Stimulated activated CD4-positive, alpha-beta T cell treated with anti-CD3 and anti-CD28 coated beads, Interleukin-2, amount 100 ng/mL, for 4 hours (primary cell): Measurements from ENCODE around the gene ZFYVE16.
A peak's percentile ranks its signal among the peaks of the same experiment; 100 is the strongest.
"Not testable (repeated sequence)": the region's sequence is repeated elsewhere in the genome, so short reads cannot be mapped to it uniquely, and the experiment has no call there.

ENCODE experiments used
- DNase-seq: peaks from one replicate; pipeline ENCODE4 v3.0.0-alpha.2; 2020; ENCODE audit warnings: low read depth

The ZFYVE16 gene

GRCh38 chr5:80487829-80488721, 80.2 kb downstream of the ZFYVE16 start, which contains the start of gene FAM151B:
TSS of gene FAM151B (plus strand) at chr5:80488100. CDS start at chr5:80488124, 24 bp downstream.
- peak; percentile 67 for DNase-seq

GRCh38 chr5:80491296-80491695, 83.4 kb downstream of the ZFYVE16 start:
- no peak for DNase-seq

DNA sequence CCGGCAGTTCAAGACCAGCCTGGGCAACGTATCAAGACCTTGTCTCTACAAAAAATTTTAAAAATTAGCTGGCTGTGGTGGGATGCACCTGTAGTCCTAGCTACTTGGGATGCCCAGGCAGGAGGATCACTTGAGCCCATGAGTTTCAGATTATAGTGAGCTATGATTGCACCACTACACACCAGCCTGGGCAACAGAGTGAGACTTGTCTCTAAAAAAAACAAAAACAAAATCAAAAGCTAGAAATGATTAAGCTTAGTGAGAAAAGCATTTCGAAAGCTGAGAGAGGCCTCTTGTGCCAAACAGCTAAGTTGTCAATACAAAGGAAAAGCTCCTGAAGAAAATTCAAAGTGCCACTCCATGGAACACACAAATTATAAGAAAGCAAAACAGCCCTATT, 84.9 kb downstream of the ZFYVE16 start:
- no peak for DNase-seq

DNA sequence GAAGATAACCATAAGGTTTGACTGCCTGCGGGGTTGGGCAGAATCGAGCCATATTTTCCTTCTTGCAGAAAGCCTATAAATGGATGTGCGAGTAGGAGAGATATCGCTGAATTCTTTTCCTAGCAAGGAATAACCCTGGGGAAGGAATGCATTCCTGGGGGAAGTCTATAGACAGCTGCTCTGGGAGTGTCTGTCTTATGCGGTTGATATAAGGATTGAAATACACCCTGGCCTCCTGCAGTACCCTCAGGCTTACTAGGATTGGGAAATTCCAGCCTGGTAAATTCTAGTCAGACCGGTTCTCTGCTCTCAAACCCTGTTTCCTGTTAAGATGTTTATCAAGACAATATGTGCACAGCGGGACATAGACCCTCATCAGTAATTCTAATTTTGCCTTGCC, 85.6 kb downstream of the ZFYVE16 start:
- not testable (repeated sequence) for DNase-seq

DNA sequence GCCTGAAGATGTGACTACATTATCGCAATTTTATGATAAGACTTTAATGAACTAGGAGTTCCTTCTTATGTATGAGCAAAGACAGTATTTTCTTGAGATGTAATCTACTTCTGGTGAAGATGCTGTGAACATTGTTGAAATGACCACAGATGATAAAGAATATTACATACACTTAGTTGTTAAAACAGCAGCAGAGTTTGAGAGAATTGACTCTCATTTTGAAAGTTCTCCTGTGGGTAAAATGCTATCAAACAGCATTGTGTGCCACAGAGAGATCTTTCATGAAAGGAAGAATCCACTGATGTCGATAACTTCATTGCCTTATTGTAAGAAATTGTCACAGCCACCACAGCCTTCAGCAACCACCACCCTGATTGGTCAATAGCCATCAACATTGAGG, 88.0 kb downstream of the ZFYVE16 start:
- no peak for DNase-seq

GRCh38 chr5:80502800-80503199, 94.9 kb downstream of the ZFYVE16 start:
- DNase-seq = no peak

DNA sequence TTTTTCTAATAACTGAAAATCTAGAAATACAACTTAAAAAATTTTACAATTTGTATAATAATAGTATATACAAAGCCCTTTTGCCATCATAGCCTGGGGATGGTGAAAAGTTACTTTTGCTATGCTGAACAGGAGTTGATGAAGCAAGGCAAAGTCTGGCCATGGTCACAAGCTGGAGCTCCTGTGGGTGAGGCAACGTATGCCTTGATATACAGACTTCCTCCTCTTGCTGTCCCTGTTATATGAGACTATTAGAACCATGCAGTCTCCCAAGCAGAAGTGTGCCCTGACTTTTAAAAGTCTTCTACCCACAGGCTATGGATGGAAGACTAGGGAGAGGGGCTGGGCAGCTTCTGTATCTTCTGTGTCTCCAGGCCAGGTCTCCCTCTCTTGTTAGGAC, 95.8 kb downstream of the ZFYVE16 start:
- DNase-seq = no peak

GRCh38 chr5:80504833-80505232, 97.0 kb downstream of the ZFYVE16 start:
- no peak for DNase-seq

DNA sequence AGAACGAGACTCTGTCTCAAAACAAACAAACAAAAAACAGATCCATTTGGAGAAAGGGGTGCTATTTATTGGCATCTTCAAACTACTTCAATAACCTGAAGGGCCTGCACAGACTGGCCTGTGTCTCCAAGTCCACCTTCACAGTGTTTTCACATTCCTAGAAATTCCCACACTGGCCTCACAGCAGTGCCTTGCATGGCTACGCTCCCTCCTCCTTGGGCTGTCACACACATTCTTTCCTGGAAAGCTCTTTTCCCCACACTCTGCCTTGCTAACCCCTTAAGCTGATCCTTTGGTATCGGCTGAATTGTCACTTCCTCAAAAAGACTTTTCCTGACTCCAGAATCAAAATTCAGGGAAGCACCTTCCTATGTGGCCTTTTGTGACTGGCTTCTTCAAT, 99.8 kb downstream of the ZFYVE16 start:
- no peak for DNase-seq

DNA sequence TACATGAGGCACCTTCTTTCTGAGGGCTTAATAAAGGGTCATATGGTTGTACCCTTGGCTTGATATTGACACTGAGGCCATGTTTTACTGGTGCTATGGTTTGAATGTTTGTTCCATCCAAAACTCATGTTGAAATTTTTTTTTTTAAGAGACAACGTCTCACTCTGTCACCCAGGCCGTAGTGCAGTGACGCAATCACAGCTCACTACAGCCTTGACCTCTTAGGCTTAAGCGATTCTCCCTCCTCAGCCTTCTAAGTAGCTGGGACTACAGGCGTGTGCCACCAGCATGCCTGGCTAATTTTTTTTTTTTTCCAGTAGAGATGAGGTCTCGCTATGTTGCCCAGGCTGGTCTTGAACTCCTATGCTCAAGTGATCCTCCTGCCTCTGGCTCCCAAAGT, 101.0 kb downstream of the ZFYVE16 start:
- DNase-seq = no peak

DNA sequence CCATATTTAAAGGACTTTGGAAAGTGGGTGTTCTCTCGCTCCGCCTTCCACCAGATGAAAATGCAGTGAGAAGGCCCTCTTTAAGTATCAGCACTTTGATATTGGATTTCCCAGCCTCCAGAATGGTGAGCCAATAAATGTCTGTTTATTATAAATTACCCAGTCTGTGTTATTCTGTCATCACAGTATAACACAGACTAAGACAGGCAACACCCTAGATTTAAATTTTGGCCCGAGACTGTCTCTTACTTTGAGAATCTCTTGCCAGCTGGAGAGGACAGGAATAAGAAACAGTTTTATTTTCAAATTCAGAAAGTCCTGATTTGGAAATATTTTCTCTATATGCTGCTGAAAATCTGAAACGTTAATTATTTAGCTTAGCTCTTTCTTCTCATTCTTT, 101.5 kb downstream of the ZFYVE16 start:
- DNase-seq = no peak

DNA sequence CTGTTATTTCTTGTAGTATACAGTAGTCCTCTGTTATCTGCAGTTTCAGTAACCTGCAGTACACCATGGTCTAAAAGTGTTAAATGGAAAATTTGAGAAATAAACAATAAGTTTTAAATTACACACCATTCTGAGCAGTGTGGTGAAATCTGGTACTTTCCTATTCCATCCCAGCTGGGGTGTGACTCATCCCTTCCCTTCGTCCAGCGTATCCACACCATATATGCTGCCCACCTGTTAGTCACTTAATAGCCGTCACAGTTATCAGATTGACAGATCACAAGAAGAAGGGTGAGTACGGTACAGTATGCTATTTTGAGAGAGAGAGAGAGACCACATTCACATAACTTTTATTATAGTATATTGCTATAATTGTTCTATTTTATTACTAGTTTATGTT, 109.0 kb downstream of the ZFYVE16 start:
- peak; percentile 2 for DNase-seq
